K562 (cell line): ENCODE measurements around the gene ITSN2.

Experiments used
- AFF4 ChIP-seq: sonication (generic); formaldehyde crosslinking; IDR thresholded peaks from 2 replicates; pipeline ENCODE4 v1.8.0; 2023; ENCODE audit warnings: mild to moderate bottlenecking, missing genetic modification reagents
- CBX2 ChIP-seq: fragments of 200-600 bp; sonication (generic); IDR thresholded peaks from one replicate; pipeline ENCODE4 v1.6.1; 2012; ENCODE audit warnings: mild to moderate bottlenecking, low read length, inconsistent platforms; ENCODE audit not compliant: insufficient read depth, poor library complexity, severe bottlenecking
- CCAR2 ChIP-seq: fragments of 200-400 bp; formaldehyde crosslinking; IDR thresholded peaks from 2 replicates; pipeline ENCODE4 v1.6.1; 2017; ENCODE audit warnings: mild to moderate bottlenecking, low read depth, low read length
- ETS2 ChIP-seq: IDR thresholded peaks from 2 replicates; pipeline ENCODE4 v1.6.1; 2016; ENCODE audit warnings: borderline replicate concordance, missing genetic modification characterization, mild to moderate bottlenecking, moderate library complexity, missing compliant biosample characterization; ENCODE audit not compliant: poor library complexity, severe bottlenecking
- EZH2 ChIP-seq: IDR thresholded peaks from 2 replicates; pipeline ENCODE4 v1.6.1; 2012; ENCODE audit warnings: low read depth, mild to moderate bottlenecking, inconsistent platforms, low read length, borderline replicate concordance
- POLR2G ChIP-seq: fragments of 200-400 bp; formaldehyde crosslinking; IDR thresholded peaks from 2 replicates; pipeline ENCODE4 v1.6.1; 2017; ENCODE audit warnings: low read depth, mild to moderate bottlenecking, antibody characterized with exemption, low read length, moderate library complexity
- SP1 ChIP-seq: sonication (generic); formaldehyde crosslinking; IDR thresholded peaks from 2 replicates; pipeline ENCODE4 v1.8.1; 2022; ENCODE audit warnings: mild to moderate bottlenecking, missing genetic modification reagents
- ZNF778 ChIP-seq: fragments of 450-650 bp; formaldehyde crosslinking; IDR thresholded peaks from 2 replicates; pipeline ENCODE4 v1.4.0; 2020; ENCODE audit warnings: mild to moderate bottlenecking, moderate library complexity

GRCh38 chr2:24228470-24228869, 131.9 kb downstream of the ITSN2 start:
- TF ChIP-seq EZH2 = no peak
- no peak for TF ChIP-seq ETS2 (tag)
- no peak for TF ChIP-seq CBX2
- TF ChIP-seq SP1 (CRISPR knock-in tag) = no peak
- TF ChIP-seq CCAR2 = no peak
- no peak for TF ChIP-seq AFF4 (CRISPR knock-in tag)
- no peak for TF ChIP-seq POLR2G
- TF ChIP-seq ZNF778 (CRISPR knock-in tag) = no peak
